Activated naive CD8-positive, alpha-beta T cell treated with anti-CD3 and anti-CD28 coated beads, Interleukin-2, amount 50 U/mL, for 24 hours (primary cell): ENCODE measurements around the gene PHACTR3.

Source experiments
- ATAC-seq: fragments of 150-1000 bp; cut with Tn5 transposase; one replicate; pipeline ENCODE4 v1.10.0; 2021
- DNase-seq: peaks from one replicate; pipeline ENCODE4 v3.0.0; 2021
- H3K27ac Mint-ChIP-seq: one replicate; pipeline ENCODE4 v1.8.0; 2021; ENCODE audit warnings: mild to moderate bottlenecking, mixed read lengths
- H3K27me3 Mint-ChIP-seq: one replicate; pipeline ENCODE4 v1.8.0; 2021; ENCODE audit warnings: mixed read lengths
- H3K36me3 Mint-ChIP-seq: one replicate; pipeline ENCODE4 v1.8.0; 2021; ENCODE audit warnings: low read depth, mixed read lengths
- H3K4me1 Mint-ChIP-seq: one replicate; pipeline ENCODE4 v1.8.0; 2021; ENCODE audit warnings: mixed read lengths
- H3K4me3 Mint-ChIP-seq: one replicate; pipeline ENCODE4 v1.8.0; 2021; ENCODE audit warnings: mild to moderate bottlenecking, moderate library complexity, mixed read lengths
- H3K9me3 Mint-ChIP-seq: one replicate; pipeline ENCODE4 v1.8.0; 2021; ENCODE audit warnings: mixed read lengths

Gene PHACTR3

GRCh38 chr20:59579404-59580145 lies 24.8 kb upstream of the PHACTR3 start:
- Mint-ChIP-seq H3K27me3 (peaks cover 49% of the 10 kb centered on the region), H3K27ac (no peak overlapping the region), H3K4me1 (no peaks in the 10 kb centered on the region), H3K36me3 (no peaks in the 10 kb centered on the region), H3K4me3 (no peak overlapping the region), H3K9me3 (no peaks in the 10 kb centered on the region)
- DNase-seq (no peak), ATAC-seq (no peak)

GRCh38 chr20:59580146-59580946 lies 24.0 kb upstream of the PHACTR3 start:
- H3K4me1 Mint-ChIP-seq: no peaks in the 10 kb centered on the region
- H3K4me3 Mint-ChIP-seq: no peak overlapping the region
- H3K36me3 Mint-ChIP-seq: no peaks in the 10 kb centered on the region
- peaks cover 44% of the 10 kb centered on the region for H3K27me3 Mint-ChIP-seq
- H3K27ac Mint-ChIP-seq: no peak overlapping the region
- no peaks in the 10 kb centered on the region for H3K9me3 Mint-ChIP-seq
- DNase-seq (no peak), ATAC-seq (no peak)

GRCh38 chr20:59580991-59581401 lies 23.3 kb upstream of the PHACTR3 start:
- Mint-ChIP-seq H3K9me3 (no peaks in the 10 kb centered on the region), H3K36me3 (no peaks in the 10 kb centered on the region), H3K27ac (no peak overlapping the region), H3K4me3 (no peak overlapping the region), H3K27me3 (peaks cover 37% of the 10 kb centered on the region), H3K4me1 (no peaks in the 10 kb centered on the region)
- DNase-seq: no peak
- no peak for ATAC-seq

DNA sequence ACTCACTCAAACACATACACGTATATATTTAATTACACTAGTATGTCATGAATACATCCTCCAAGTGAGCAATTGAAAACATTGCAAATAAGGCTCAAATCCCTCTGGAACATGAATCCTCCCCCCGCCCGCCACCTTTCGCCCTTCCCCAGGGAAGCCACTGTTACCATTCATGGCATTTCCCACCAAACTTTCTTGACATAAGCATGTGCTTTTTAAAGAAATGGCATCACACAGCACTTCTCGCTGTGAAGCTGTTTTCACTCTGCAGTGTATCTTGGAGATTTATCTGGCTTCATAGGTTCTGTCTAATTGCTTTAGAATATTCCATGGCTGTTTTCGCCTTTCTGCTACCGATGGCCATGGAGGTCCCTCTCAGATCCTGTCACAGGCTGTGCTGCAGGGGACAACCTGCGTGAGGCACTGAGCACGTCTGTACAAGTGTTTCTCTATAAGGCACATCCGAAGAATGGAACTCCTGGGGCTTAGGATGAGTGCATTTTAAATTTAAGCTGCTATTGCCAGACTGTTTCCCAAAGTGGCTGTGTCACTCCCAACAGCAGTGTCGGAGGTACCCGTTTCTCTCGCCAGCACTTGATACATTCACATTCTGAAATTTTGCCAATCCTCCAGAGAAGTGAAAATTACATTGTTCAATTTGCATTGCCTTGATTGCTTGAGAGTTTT lies 22.2 kb upstream of the PHACTR3 start:
- Mint-ChIP-seq H3K36me3 (no peaks in the 10 kb centered on the region), H3K4me1 (no peaks in the 10 kb centered on the region), H3K27ac (no peak overlapping the region), H3K4me3 (no peak overlapping the region), H3K9me3 (no peaks in the 10 kb centered on the region), H3K27me3 (peaks cover 29% of the 10 kb centered on the region)
- no peak for DNase-seq
- ATAC-seq: no peak

DNA sequence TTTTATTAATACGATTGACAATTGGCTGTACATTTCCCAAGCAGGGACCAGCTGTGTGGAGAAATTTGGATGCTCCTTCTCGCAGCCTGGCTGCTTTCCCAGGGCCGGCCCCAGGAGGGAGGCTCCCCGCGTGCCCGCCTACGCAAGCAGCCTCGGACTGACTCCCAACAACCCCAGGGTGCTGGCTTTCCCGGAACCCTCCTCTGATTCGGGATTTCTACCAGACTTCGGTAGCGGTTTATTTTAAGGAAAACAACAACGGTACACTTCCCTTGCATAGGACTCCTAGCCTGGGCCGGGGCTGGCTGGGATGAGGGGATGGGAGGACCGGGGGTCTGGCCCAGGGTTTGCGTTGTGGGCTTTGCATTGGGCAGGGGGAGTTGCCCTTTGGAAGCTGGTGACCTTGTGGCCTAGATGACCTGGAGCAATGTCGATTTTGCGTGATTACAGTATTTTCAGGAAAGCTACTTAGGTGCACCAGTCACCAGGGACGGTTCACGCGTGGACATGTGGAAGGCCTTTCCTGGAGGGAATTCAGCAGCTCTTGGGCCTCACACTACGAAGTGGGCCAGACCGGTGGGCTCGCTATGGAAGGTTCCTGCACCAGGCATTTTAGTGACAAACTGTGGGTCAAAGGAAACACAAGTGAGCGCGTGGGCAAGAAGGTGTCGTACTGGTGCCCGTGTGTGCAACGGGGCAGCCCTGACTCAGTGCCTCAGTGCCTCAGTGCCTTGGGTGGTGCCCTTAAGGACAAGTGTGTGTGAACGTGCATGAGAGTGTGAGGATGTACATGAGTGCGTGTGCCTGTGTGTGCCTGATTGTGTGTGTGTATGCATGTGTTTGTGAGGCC lies 20.7 kb upstream of the PHACTR3 start:
- no peak overlapping the region for H3K27ac Mint-ChIP-seq
- ATAC-seq (no peak), DNase-seq (no peak)
- H3K4me3 Mint-ChIP-seq: no peak overlapping the region
- H3K4me1 Mint-ChIP-seq: no peaks in the 10 kb centered on the region
- no peaks in the 10 kb centered on the region for H3K36me3 Mint-ChIP-seq
- H3K27me3 Mint-ChIP-seq: peaks cover 21% of the 10 kb centered on the region
- no peaks in the 10 kb centered on the region for H3K9me3 Mint-ChIP-seq

DNA sequence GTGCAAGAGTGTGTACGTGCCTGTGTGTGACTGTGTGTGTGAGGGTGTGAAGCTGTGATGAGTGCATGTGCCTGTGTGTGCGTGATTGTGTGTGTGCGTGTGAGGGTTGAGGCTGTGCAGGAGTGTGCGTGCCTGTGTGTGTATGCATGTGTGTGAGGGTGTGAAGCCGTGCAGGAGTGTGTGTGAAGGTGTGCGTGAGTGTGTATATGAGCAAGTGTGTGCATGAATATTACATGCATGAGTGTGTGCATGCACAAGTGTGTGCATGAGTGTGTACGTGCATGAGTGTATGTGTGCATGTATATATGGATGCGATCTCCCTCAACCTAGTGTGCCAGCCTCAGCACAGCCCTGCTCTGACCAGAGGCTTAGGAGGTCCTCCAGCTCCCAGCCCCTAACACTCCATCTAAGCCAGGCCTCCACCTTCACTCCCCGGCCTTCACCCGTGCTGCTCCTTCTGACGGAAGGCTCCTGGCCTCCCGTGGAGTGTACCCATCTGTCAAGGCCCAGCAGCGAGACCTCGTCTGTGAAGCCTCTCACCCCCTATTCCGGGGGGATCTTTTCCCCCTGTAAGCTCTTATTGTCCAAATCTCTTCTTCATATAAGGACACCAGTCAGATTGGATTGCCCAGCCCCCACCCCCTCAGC lies 19.9 kb upstream of the PHACTR3 start:
- no peak for DNase-seq
- no peak for ATAC-seq
- Mint-ChIP-seq H3K27ac (no peak overlapping the region), H3K4me3 (no peak overlapping the region), H3K36me3 (no peaks in the 10 kb centered on the region), H3K4me1 (no peaks in the 10 kb centered on the region), H3K27me3 (peaks cover 13% of the 10 kb centered on the region), H3K9me3 (no peaks in the 10 kb centered on the region)

DNA sequence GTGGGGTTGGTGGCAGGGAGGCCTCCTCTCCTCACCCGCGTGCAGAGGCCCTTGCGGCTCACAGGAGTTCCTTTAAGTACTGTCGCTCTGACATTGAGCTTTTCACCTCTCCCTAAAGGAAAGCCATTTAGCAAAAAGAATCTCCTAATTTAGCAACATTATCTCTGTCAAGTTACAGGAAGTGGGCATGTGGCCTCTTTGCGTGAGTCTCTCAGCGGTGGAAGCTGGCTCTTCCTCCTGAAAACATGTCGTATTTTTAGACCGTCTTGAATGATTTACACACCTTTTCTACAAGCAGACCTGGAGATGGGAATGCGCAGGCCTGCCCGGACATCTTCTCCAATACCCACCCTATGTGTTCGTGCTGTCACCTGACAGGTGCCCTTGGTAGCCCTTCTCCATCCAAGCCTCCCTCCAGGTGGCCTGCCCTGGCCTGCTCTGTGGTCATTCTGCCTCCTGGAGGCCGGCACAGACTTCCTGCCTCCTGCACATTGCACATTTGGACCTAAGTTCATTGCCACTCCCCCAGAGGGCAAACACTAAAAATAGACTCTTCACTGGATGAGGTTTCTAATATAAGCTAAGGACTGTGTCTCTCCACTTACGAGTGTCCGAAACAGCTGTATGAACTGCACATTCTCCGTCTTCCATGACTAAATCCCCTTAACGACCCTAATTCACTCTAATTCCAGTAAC lies 18.5 kb upstream of the PHACTR3 start:
- H3K27me3 Mint-ChIP-seq: peaks cover 5% of the 10 kb centered on the region
- ATAC-seq (no peak), DNase-seq (no peak)
- no peak overlapping the region for H3K27ac Mint-ChIP-seq
- no peaks in the 10 kb centered on the region for H3K36me3 Mint-ChIP-seq
- no peak overlapping the region for H3K4me3 Mint-ChIP-seq
- H3K9me3 Mint-ChIP-seq: no peaks in the 10 kb centered on the region
- H3K4me1 Mint-ChIP-seq: no peaks in the 10 kb centered on the region

GRCh38 chr20:59586613-59587012 lies 17.7 kb upstream of the PHACTR3 start:
- H3K4me1 Mint-ChIP-seq: no peaks in the 10 kb centered on the region
- no peaks in the 10 kb centered on the region for H3K36me3 Mint-ChIP-seq
- ATAC-seq (no peak), DNase-seq (no peak)
- no peak overlapping the region for H3K4me3 Mint-ChIP-seq
- no peak overlapping the region for H3K27ac Mint-ChIP-seq
- H3K27me3 Mint-ChIP-seq: peaks cover 5% of the 10 kb centered on the region
- H3K9me3 Mint-ChIP-seq: no peaks in the 10 kb centered on the region

DNA sequence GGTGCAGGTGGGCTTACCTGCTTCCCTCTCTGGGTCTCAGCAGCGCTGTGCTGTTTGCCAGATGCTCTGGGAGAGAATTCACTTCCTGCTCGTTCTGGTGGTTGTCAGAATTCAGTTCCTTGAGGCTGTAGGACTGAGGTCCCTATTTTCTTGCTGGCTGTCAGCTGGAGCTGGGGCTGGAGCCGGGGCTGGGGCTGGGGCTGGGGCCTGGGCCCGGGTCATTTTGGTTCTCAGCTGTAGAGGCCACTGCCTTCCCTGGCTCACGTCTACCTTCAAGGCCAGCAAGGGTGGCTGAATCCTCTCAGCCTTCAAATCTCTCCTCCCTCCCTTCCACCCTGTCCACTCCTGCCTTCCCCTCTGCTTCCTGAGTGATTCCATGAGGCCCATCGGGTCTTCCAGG lies 16.8 kb upstream of the PHACTR3 start:
- H3K27ac Mint-ChIP-seq: no peak overlapping the region
- H3K27me3 Mint-ChIP-seq: peaks cover 4% of the 10 kb centered on the region
- no peaks in the 10 kb centered on the region for H3K4me1 Mint-ChIP-seq
- ATAC-seq (no peak), DNase-seq (no peak)
- no peaks in the 10 kb centered on the region for H3K36me3 Mint-ChIP-seq
- no peaks in the 10 kb centered on the region for H3K9me3 Mint-ChIP-seq
- no peak overlapping the region for H3K4me3 Mint-ChIP-seq

GRCh38 chr20:59588236-59588855 lies 16.0 kb upstream of the PHACTR3 start:
- H3K27me3 Mint-ChIP-seq: peaks cover 4% of the 10 kb centered on the region
- no peaks in the 10 kb centered on the region for H3K36me3 Mint-ChIP-seq
- no peaks in the 10 kb centered on the region for H3K9me3 Mint-ChIP-seq
- DNase-seq: no peak
- H3K27ac Mint-ChIP-seq: no peak overlapping the region
- no peaks in the 10 kb centered on the region for H3K4me1 Mint-ChIP-seq
- no peak overlapping the region for H3K4me3 Mint-ChIP-seq
- ATAC-seq: no peak

DNA sequence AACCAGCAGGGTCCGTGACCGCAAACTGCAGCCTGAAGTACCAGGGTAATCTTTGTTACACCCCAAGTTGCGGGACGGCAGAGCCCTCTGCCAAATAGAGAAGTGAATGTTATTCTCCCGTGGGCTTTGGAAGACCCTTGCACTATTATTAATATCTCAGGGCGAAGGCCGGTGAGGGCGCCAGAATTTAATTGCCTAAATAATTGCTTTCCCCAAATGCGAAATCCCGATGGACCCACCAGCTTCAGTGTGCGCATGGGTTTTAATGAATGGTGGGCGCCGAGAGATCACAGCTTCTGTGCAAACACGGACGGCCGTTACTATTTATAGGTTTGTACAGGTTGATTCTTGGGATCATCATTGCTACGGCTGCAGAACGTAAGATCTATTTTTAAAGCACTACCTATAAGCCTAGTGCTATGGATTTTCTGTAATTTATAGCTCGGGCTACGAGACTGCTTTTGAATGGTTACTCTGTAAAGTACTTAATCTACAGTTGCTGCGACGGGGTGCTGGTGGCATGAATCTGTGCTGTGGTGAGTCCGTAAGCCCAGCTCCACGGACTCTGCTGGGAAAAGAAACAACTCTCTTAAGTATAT lies 15.2 kb upstream of the PHACTR3 start:
- ATAC-seq (no peak), DNase-seq (no peak)
- Mint-ChIP-seq H3K4me3 (no peak overlapping the region), H3K27ac (no peak overlapping the region), H3K36me3 (no peaks in the 10 kb centered on the region), H3K27me3 (peaks cover 4% of the 10 kb centered on the region), H3K9me3 (no peaks in the 10 kb centered on the region), H3K4me1 (no peaks in the 10 kb centered on the region)

GRCh38 chr20:59591061-59591460 lies 13.3 kb upstream of the PHACTR3 start:
- Mint-ChIP-seq H3K27ac (no peak overlapping the region), H3K4me3 (no peak overlapping the region), H3K27me3 (peaks cover 14% of the 10 kb centered on the region), H3K9me3 (no peaks in the 10 kb centered on the region), H3K36me3 (no peaks in the 10 kb centered on the region), H3K4me1 (no peaks in the 10 kb centered on the region)
- ATAC-seq: no peak
- no peak for DNase-seq

GRCh38 chr20:59596690-59597089 lies 7.7 kb upstream of the PHACTR3 start:
- Mint-ChIP-seq H3K27ac (no peak overlapping the region), H3K36me3 (no peaks in the 10 kb centered on the region), H3K27me3 (peaks cover 25% of the 10 kb centered on the region), H3K4me1 (no peaks in the 10 kb centered on the region), H3K9me3 (no peaks in the 10 kb centered on the region), H3K4me3 (no peak overlapping the region)
- ATAC-seq (no peak), DNase-seq (no peak)
